Esophagus squamous epithelium (tissue), 4 donors: ENCODE measurements around the gene NR2F6.

ENCODE experiments used
- CTCF ChIP-seq, 6 experiments: fragments of 450-650 bp in 4 of 6; fragments of 200-600 bp in 2 of 6; sonication (generic) in 2 of 6; IDR thresholded peaks; one replicate each; pipeline ENCODE4 v1.5.1; 2016 to 2019; ENCODE audit warnings: antibody characterized with exemption in 6 of 6, mild to moderate bottlenecking in 4 of 6, moderate library complexity in 4 of 6
- POLR2A ChIP-seq, 4 donors: fragments of 450-650 bp; IDR thresholded peaks; one replicate each; pipeline ENCODE4 v1.6.1; 2017; ENCODE audit warnings: antibody characterized with exemption in 4 of 4, mild to moderate bottlenecking in 4 of 4, moderate library complexity in 3 of 4

GRCh38 chr19:17225053-17225452 is 20.7 kb downstream of the NR2F6 start:
- no peak for TF ChIP-seq CTCF (IDR thresholded peaks at IDR 0.05)
- no peak for TF ChIP-seq POLR2A (IDR thresholded peaks at IDR 0.05)
